ENCODE data around the gene DKKL1.

GRCh38 chr19:49347191-49347590, 16.5 kb upstream of the DKKL1 start:
- no peak for TF ChIP-seq EZH2phosphoT487 (IDR thresholded peaks at IDR 0.05; ENCODE audit: borderline replicate concordance, low read depth, low read length)
- no peak for TF ChIP-seq CTCF (conservative IDR thresholded peaks at IDR 0.05; ENCODE audit: low read length)
